CD14-positive monocyte (primary cell): ENCODE results near the gene KIF16B. TPM values are rescaled to one million over a fixed set of nuclear protein-coding genes. Genes with fewer than 3 reads are reported as not detected.

Experiments used
- DNase-seq, 3 donors: peaks; one replicate each; pipeline ENCODE4 v3.0.0-alpha.2; 2011 to 2022
- H2AFZ ChIP-seq: 2 replicates; pipeline ENCODE4 v1.6.0; 2012; ENCODE audit warnings: mild to moderate bottlenecking, low read depth, low read length, inconsistent platforms; ENCODE audit not compliant: insufficient read depth, poor library complexity, severe bottlenecking
- H3K27ac ChIP-seq, 2 donors: 1 replicate in 1 of 2; 2 replicates in 1 of 2; pipeline ENCODE4 v1.5.1; 2012 to 2013; ENCODE audit warnings: low read length in 2 of 2, control low read depth in 1 of 2, inconsistent platforms in 1 of 2, low read depth in 1 of 2, mild to moderate bottlenecking in 1 of 2
- H3K27me3 ChIP-seq, 2 donors: one replicate each; pipeline versions ENCODE4 v1.6.0 to v1.6.1; 2011 to 2013; ENCODE audit warnings: low read length in 2 of 2; ENCODE audit not compliant: control insufficient read depth in 2 of 2, insufficient read depth in 2 of 2
- H3K36me3 ChIP-seq, 2 donors: replicated peaks in 1 of 2; 1 replicate in 1 of 2; 2 replicates in 1 of 2; pipeline versions ENCODE4 v1.5.1 to v1.6.1; 2012 to 2013; ENCODE audit warnings: low read length in 2 of 2, control low read depth in 1 of 2, inconsistent platforms in 1 of 2, mild to moderate bottlenecking in 1 of 2; ENCODE audit not compliant: insufficient read depth in 2 of 2, control insufficient read depth in 1 of 2
- H3K4me1 ChIP-seq, 2 donors: 1 replicate in 1 of 2; 2 replicates in 1 of 2; pipeline versions ENCODE4 v1.5.1 to v1.6.1; 2012 to 2013; ENCODE audit warnings: low read length in 2 of 2, control low read depth in 1 of 2, inconsistent platforms in 1 of 2, mild to moderate bottlenecking in 1 of 2, moderate library complexity in 1 of 2; ENCODE audit not compliant: insufficient read depth in 2 of 2, control insufficient read depth in 1 of 2
- H3K4me2 ChIP-seq: replicated peaks from 2 replicates; pipeline ENCODE3; 2012; ENCODE audit warnings: low read length, moderate library complexity, mild to moderate bottlenecking; ENCODE audit not compliant: poor library complexity, severe bottlenecking; ENCODE audit errors: extremely low read depth
- H3K4me3 ChIP-seq, 3 experiments: fragments of 200-600 bp in 1 of 3; sonication (generic) in 1 of 3; replicated peaks in 1 of 3; 1 replicate in 2 of 3; 2 replicates in 1 of 3; pipeline ENCODE4 v1.5.1; 2011 to 2013; ENCODE audit warnings: low read length in 3 of 3, mild to moderate bottlenecking in 3 of 3, control low read depth in 2 of 3, low read depth in 2 of 3, inconsistent platforms in 1 of 3, moderate library complexity in 1 of 3
- H3K79me2 ChIP-seq: 2 replicates; pipeline ENCODE4 v1.6.0; 2012; ENCODE audit warnings: mild to moderate bottlenecking, control low read depth, inconsistent platforms, low read length, moderate library complexity; ENCODE audit not compliant: insufficient read depth
- H3K9ac ChIP-seq: 2 replicates; pipeline ENCODE4 v1.6.0; 2017; ENCODE audit warnings: low read length, mild to moderate bottlenecking; ENCODE audit not compliant: insufficient read depth, poor library complexity, severe bottlenecking
- H3K9me3 ChIP-seq, 2 donors: replicated peaks in 1 of 2; 1 replicate in 1 of 2; 2 replicates in 1 of 2; pipeline versions ENCODE4 v1.5.1 to v1.6.1; 2012 to 2013; ENCODE audit warnings: low read length in 2 of 2, control low read depth in 1 of 2; ENCODE audit not compliant: control insufficient read depth in 1 of 2, insufficient read depth in 1 of 2
- H4K20me1 ChIP-seq: 2 replicates; pipeline ENCODE4 v1.6.0; 2012; ENCODE audit warnings: mild to moderate bottlenecking, low read length, control low read depth, moderate library complexity; ENCODE audit not compliant: insufficient read depth
- H3K27ac Mint-ChIP-seq, 7 donors: one replicate each; pipeline ENCODE4 v1.8.0; 2020; ENCODE audit warnings: mild to moderate bottlenecking in 7 of 7, mixed read lengths in 7 of 7, moderate library complexity in 6 of 7, inconsistent platforms in 2 of 7
- H3K27me3 Mint-ChIP-seq, 3 donors: one replicate each; pipeline ENCODE4 v1.8.0; 2021 to 2022; ENCODE audit warnings: low read depth in 3 of 3, mild to moderate bottlenecking in 3 of 3, mixed read lengths in 3 of 3, moderate library complexity in 3 of 3, inconsistent platforms in 1 of 3
- H3K36me3 Mint-ChIP-seq, 2 donors: one replicate each; pipeline ENCODE4 v1.8.0; 2020; ENCODE audit warnings: mixed read lengths in 2 of 2, inconsistent platforms in 1 of 2, mild to moderate bottlenecking in 1 of 2
- H3K4me1 Mint-ChIP-seq: one replicate; pipeline ENCODE4 v1.8.0; 2020; ENCODE audit warnings: mild to moderate bottlenecking, mixed read lengths
- H3K4me3 Mint-ChIP-seq, 2 donors: one replicate each; pipeline ENCODE4 v1.8.0; 2020; ENCODE audit warnings: mild to moderate bottlenecking in 2 of 2, mixed read lengths in 2 of 2, moderate library complexity in 1 of 2
- H3K9me3 Mint-ChIP-seq, 7 donors: one replicate each; pipeline ENCODE4 v1.8.0; 2020 to 2022; ENCODE audit warnings: mixed read lengths in 7 of 7, mild to moderate bottlenecking in 6 of 7, moderate library complexity in 6 of 7, inconsistent platforms in 2 of 7
- WGBS: methylation state at CpG from one replicate; pipeline ENCODE4 v1.1.5; 2013; ENCODE audit warnings: missing lambda C conversion rate; ENCODE audit not compliant: insufficient coverage; 5-methylcytosine and 5-hydroxymethylcytosine counted together
- intact Hi-C, 2 donors: fragments of 100-400 bp; cut with micrococcal nuclease; formaldehyde crosslinking; loops; one replicate each; pipeline versions ENCODE4 v1.15.0 to v1.15.1; 2023
- polyA plus RNA-seq, 3 donors: library from polyadenylated mRNA; depleted of rRNA in 1 of 3; unstranded in 2 of 3; stranded (reverse) in 1 of 3; fragments of 300-500 nt in 2 of 3; fragments of >200 nt in 1 of 3; fragmentation: Illumina TruSeq in 2 of 3; gene quantifications; 1 replicate in 2 of 3; 2 replicates in 1 of 3; pipeline ENCODE4 v1.2.3, GENCODE V29; 2012 to 2021
- TF ChIP-seq, protein P1 (sequence below): fragments of 200-600 bp; IDR thresholded peaks from one replicate; pipeline ENCODE4 v1.8.0; 2022; ENCODE audit warnings: antibody characterized with exemption, mild to moderate bottlenecking

The KIF16B gene
- polyA plus RNA-seq, 3 donors = 0.89 to 2.9 (median 2.8) TPM

DNA sequence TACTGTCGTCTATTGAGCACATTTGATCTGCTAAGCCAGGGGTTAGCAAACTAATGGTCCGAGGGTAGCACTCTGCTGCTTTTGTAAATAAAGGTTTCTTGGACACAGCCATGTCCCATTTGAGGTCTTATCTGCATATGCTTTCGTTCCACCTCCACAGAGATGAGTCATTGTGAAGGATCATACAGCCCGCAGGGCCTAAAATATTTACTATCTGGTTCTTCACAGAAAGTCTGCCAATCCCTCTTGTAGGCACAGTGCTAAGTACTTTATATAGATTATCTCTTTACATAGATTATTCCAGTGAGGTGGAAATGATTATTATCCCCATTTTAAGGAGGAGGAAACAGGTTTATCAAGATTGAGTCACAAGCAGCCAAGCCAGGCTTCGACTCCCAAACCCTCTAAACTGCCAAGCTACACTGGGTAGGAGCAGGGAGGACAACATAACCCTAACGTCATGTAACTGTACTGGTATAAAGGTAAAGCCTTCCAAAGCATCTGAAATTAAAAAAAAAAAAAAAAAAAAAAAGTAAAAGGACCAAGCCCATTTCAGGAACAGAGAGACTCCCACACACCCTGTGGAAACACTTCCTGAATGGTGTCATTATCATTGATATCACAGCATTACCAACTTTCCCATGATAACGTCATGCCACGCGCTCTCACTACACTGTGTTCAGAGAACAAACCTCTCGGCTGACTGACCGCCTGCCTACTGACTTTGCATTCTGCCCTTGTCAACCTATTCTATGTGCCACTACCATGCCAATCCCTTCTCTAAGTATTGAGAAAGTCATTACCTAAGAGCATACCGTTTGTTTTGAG lies 101.0 kb downstream of the KIF16B start:
- peaks cover under 1% of the 10 kb centered on the region for H3K4me1 Mint-ChIP-seq
- DNase-seq = no peak
- Histone ChIP-seq H3K9ac (no peak overlapping the region), H2AFZ (no peak overlapping the region), H3K4me3 (no peak overlapping the region), H3K79me2 (no peaks in the 10 kb centered on the region), H3K4me2 (no peak overlapping the region), H3K27me3 (no peaks in the 10 kb centered on the region), H3K9me3 (no peaks in the 10 kb centered on the region), H3K4me1 (no peaks in the 10 kb centered on the region), H3K36me3 (no peaks in the 10 kb centered on the region), H3K27ac (no peak overlapping the region), H4K20me1 (no peaks in the 10 kb centered on the region)
- intact Hi-C loops = loop anchor here in 1 of 2 donors (5.0 kb wide), 1 partner anchor 760 kb away; no protein-coding TSS in a partner anchor
- peaks cover 0 to 3% (median 0%) of the 10 kb centered on the region in 7 donors for H3K9me3 Mint-ChIP-seq
- 92% methylated on average over 6 of the region's 12 CpGs for WGBS
- H3K4me3 Mint-ChIP-seq = no peak overlapping the region
- peaks cover 0 to 5% of the 10 kb centered on the region in 2 donors for H3K36me3 Mint-ChIP-seq
- TF ChIP-seq, protein P1, sequence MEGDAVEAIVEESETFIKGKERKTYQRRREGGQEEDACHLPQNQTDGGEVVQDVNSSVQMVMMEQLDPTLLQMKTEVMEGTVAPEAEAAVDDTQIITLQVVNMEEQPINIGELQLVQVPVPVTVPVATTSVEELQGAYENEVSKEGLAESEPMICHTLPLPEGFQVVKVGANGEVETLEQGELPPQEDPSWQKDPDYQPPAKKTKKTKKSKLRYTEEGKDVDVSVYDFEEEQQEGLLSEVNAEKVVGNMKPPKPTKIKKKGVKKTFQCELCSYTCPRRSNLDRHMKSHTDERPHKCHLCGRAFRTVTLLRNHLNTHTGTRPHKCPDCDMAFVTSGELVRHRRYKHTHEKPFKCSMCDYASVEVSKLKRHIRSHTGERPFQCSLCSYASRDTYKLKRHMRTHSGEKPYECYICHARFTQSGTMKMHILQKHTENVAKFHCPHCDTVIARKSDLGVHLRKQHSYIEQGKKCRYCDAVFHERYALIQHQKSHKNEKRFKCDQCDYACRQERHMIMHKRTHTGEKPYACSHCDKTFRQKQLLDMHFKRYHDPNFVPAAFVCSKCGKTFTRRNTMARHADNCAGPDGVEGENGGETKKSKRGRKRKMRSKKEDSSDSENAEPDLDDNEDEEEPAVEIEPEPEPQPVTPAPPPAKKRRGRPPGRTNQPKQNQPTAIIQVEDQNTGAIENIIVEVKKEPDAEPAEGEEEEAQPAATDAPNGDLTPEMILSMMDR = no peak
- H3K27ac Mint-ChIP-seq = no peak overlapping the region
- peaks cover 0 to 1% (median 0%) of the 10 kb centered on the region in 3 donors for H3K27me3 Mint-ChIP-seq

DNA sequence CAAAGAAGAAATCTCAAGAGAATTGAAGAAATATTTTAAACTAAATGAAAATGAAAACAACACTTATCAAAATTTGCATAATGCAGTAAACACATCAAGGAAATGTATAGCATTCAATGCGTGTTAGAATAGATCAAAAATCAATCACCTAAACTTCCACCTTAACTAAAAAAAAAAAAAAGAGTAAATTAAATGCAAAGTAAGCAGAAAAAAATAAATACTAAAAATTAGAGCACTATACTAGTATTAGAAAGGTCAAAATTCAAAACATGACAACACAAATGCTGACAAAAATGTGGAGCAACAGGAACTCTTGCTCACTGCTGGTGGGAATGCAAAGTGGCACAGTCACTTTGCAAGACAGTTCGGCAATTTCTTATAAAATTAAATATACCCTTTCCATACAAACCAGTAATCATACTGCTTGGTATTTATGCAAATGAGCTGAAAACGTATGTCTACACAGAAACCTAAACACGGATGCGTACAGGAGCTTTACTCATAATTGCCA lies 103.8 kb downstream of the KIF16B start:
- TF ChIP-seq, protein P1 = no peak
- Histone ChIP-seq H3K36me3 (no peaks in the 10 kb centered on the region), H2AFZ (no peak overlapping the region), H3K9ac (no peak overlapping the region), H3K79me2 (no peaks in the 10 kb centered on the region), H4K20me1 (no peaks in the 10 kb centered on the region), H3K4me1 (no peaks in the 10 kb centered on the region), H3K4me2 (no peak overlapping the region), H3K27me3 (no peaks in the 10 kb centered on the region), H3K9me3 (no peaks in the 10 kb centered on the region), H3K4me3 (no peak overlapping the region), H3K27ac (no peak overlapping the region)
- Mint-ChIP-seq H3K36me3 (peaks cover 3 to 5% of the 10 kb centered on the region in 2 donors), H3K27ac (no peak overlapping the region), H3K9me3 (peaks cover 0 to 6% (median 0%) of the 10 kb centered on the region in 7 donors), H3K4me1 (no peaks in the 10 kb centered on the region), H3K4me3 (no peak overlapping the region), H3K27me3 (peaks cover 0 to 1% (median 0%) of the 10 kb centered on the region in 3 donors)
- no peak for DNase-seq
- intact Hi-C loops = no loop called here
- WGBS = 90% methylated on average over 3 of the region's 5 CpGs
